BE2C (cell line): ENCODE data around the gene TCF3.

Source experiments
- DNase-seq: peaks from one replicate; pipeline ENCODE4 v3.0.0-alpha.2; 2020
- H3K27me3 ChIP-seq: fragments of 250-450 bp; sonication (Bioruptor Pico); 2 replicates; pipeline ENCODE4 v1.5.1; 2020; ENCODE audit warnings: mild to moderate bottlenecking
- H3K36me3 ChIP-seq: fragments of 250-450 bp; sonication (Bioruptor Pico); 2 replicates; pipeline ENCODE4 v1.5.1; 2020; ENCODE audit warnings: mild to moderate bottlenecking
- H3K4me1 ChIP-seq: fragments of 250-450 bp; sonication (Bioruptor Pico); 2 replicates; pipeline ENCODE4 v1.5.1; 2020
- H3K4me3 ChIP-seq: 2 replicates; pipeline ENCODE4 v1.5.1; 2011; ENCODE audit warnings: low read depth, low read length
- H3K9me3 ChIP-seq: fragments of 250-450 bp; sonication (Bioruptor Pico); 2 replicates; pipeline ENCODE4 v1.5.1; 2020
- TF ChIP-seq, protein P1 (sequence below): IDR thresholded peaks from 2 replicates; pipeline ENCODE4 v1.5.1; 2012; ENCODE audit warnings: mild to moderate bottlenecking, low read depth, low read length

Gene TCF3

DNA sequence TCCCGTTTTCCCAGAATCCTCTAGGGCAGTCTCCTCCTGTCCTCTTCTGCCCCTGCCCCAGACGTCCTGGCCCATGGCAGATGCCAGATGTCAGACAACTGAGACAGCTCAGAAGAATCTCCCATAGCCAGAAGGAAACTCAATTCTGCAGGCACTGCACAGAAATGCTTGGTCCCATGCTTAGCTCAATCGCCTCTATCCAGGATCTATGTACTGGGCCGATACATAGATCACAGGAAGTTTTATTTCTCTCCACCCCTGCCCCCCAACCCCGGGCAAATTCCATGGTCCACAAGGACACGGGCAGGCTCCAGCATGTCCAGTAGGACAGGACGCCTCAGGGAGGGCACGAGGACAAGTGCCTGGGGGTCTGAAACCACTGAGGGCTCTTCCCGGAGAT, 64.5 kb downstream of the TCF3 start:
- DNase-seq = no peak
- peaks cover 45% of the 10 kb centered on the region for H3K36me3 ChIP-seq
- peaks cover 5% of the 10 kb centered on the region for H3K4me1 ChIP-seq
- TF ChIP-seq, protein P1, sequence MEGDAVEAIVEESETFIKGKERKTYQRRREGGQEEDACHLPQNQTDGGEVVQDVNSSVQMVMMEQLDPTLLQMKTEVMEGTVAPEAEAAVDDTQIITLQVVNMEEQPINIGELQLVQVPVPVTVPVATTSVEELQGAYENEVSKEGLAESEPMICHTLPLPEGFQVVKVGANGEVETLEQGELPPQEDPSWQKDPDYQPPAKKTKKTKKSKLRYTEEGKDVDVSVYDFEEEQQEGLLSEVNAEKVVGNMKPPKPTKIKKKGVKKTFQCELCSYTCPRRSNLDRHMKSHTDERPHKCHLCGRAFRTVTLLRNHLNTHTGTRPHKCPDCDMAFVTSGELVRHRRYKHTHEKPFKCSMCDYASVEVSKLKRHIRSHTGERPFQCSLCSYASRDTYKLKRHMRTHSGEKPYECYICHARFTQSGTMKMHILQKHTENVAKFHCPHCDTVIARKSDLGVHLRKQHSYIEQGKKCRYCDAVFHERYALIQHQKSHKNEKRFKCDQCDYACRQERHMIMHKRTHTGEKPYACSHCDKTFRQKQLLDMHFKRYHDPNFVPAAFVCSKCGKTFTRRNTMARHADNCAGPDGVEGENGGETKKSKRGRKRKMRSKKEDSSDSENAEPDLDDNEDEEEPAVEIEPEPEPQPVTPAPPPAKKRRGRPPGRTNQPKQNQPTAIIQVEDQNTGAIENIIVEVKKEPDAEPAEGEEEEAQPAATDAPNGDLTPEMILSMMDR = no peak
- H3K27me3 ChIP-seq = no peaks in the 10 kb centered on the region
- no peak overlapping the region for H3K4me3 ChIP-seq
- no peaks in the 10 kb centered on the region for H3K9me3 ChIP-seq

- peaks cover 63% of the 10 kb centered on the region for H3K36me3 ChIP-seq
- DNase-seq = no peak
These were observed 67.2 kb downstream of the TCF3 start for GRCh38 chr19:1585243-1585580.

GRCh38 chr19:1584500-1585242, 67.7 kb downstream of the TCF3 start:
- TF ChIP-seq, protein P1 = no peak
- Histone ChIP-seq H3K36me3 (peaks cover 65% of the 10 kb centered on the region), H3K4me3 (no peak overlapping the region), H3K27me3 (no peaks in the 10 kb centered on the region), H3K9me3 (no peaks in the 10 kb centered on the region), H3K4me1 (no peaks in the 10 kb centered on the region)
- no peak for DNase-seq

More at GRCh38 chr19:1585243-1585580, 67.2 kb downstream of the TCF3 start:
- no peaks in the 10 kb centered on the region for H3K27me3 ChIP-seq
- TF ChIP-seq, protein P1 = no peak
- no peak overlapping the region for H3K4me3 ChIP-seq
- H3K9me3 ChIP-seq = no peaks in the 10 kb centered on the region
- peaks cover under 1% of the 10 kb centered on the region; the same call in 1 of the 2 replicates for H3K4me1 ChIP-seq

DNA sequence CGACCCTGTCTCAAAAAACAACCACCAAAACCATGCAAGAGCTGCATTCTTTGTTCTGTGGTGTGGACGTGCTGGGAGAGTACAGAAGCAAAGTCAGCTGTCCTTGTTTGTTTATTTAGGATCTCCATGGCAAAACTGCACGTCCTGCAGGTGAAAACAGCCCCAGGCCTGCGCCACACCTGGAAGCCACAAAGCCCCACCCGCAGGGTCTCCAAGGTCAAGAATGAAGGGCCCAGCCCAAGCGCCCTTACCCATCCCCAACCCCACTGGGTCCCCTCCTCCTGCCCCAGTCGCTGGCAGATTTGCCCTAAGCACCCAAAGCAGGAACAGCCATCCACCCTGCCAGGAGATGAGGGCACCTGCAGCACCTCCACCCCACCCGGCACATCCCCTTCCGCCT, 70.2 kb downstream of the TCF3 start:
- Histone ChIP-seq H3K4me1 (no peaks in the 10 kb centered on the region), H3K27me3 (no peaks in the 10 kb centered on the region), H3K4me3 (no peak overlapping the region), H3K36me3 (peaks cover 84% of the 10 kb centered on the region), H3K9me3 (no peaks in the 10 kb centered on the region)
- TF ChIP-seq, protein P1 = no peak
- no peak for DNase-seq

DNA sequence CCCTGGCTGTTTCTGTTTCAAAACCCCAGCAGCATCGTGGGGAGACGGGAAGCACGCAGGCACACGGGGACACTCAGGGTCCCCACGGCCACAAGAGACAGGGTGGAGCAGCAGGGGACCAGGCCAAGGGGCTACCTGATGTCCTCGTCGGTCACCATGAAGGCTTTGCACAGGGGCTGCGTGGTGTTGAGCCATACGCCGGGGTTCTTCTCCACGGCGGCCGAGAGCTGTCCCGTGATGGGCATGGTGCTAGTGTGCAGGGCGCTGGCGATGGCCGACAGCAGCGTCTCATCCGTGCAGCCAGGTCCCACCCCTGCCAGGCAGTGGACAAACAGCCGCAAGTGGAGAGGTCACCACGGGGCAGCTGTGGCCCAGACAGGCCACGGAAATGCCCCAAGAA, 71.5 kb downstream of the TCF3 start:
- no peaks in the 10 kb centered on the region for H3K4me1 ChIP-seq
- DNase-seq = no peak
- TF ChIP-seq, protein P1 = no peak
- H3K36me3 ChIP-seq = peaks cover 90% of the 10 kb centered on the region
- no peaks in the 10 kb centered on the region for H3K9me3 ChIP-seq
- no peak overlapping the region for H3K4me3 ChIP-seq
- H3K27me3 ChIP-seq = no peaks in the 10 kb centered on the region

DNA sequence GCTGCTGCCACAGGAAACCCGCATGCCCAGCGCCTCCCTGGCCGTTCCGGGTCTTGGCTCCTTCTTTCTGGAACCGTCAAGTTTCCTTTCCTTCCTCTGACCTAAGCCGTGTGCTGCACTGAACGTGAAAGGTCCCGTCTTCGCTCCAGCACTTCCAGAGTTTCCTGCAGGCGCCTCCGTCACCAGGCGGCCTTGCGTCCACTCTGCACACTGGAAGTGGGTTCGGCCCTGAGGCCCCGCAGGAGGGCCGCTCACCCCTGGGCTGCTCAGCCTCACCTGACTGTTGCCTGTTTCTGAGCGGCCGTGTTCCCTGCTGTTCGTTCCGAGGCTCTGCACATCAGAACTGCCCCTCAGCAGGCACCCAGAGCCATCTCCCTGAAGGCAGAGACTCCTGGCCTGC, 72.0 kb downstream of the TCF3 start:
- Histone ChIP-seq H3K4me1 (no peaks in the 10 kb centered on the region), H3K9me3 (no peaks in the 10 kb centered on the region), H3K4me3 (no peak overlapping the region), H3K27me3 (no peaks in the 10 kb centered on the region), H3K36me3 (peaks cover 87% of the 10 kb centered on the region)
- TF ChIP-seq, protein P1 = no peak
- DNase-seq = no peak
